ENCODE measurements around the gene THAP12. TPM values are rescaled to one million over a fixed set of nuclear protein-coding genes. Genes with fewer than 3 reads are reported as not detected.

Gene THAP12
- total RNA-seq, 1 experiment from 2014 or later, result 44.1 TPM

DNA sequence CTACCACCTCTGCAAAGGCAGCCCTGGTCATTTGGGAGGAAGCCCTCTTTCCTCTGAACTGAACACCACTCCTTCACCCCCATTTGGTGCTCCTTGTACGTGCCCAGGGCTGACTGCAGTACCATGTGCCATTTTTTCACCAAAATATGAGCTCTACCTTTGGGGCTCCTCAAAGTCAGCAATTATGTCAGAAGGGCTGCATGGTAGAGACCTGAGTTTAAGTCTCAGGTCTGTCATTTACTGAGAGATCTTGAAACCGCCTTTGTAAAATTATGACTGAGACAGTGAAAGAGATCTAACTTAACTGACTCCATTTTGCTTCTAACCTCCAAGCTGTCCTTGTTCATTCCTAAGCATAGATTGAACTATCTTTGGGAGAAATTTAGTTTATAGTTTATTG lies 58.0 kb downstream of the THAP12 start:
- Histone ChIP-seq H3K27ac (ENCODE audit: low read depth, low read length) (no peak overlapping the region), H3K27me3 (ENCODE audit: insufficient read depth, low read length) (no peaks in the 10 kb centered on the region), H3K9me3 (ENCODE audit: control insufficient read depth in 1 of 2, insufficient read depth in 1 of 2, low read depth in 1 of 2, low read length in 2 of 2) (no peaks in the 10 kb centered on the region), H2AFZ (ENCODE audit: low read depth, low read length, poor library complexity, severe bottlenecking) (no peak overlapping the region), H3K4me2 (ENCODE audit: low read length) (no peak overlapping the region), H3K4me1 (ENCODE audit: control insufficient read depth in 1 of 2, insufficient read depth in 2 of 2, low read length in 2 of 2) (peaks cover 0 to 10% of the 10 kb centered on the region in 2 experiments; a peak in 1 of 4 replicates), H3K9me2 (ENCODE audit: insufficient read depth) (no peaks in the 10 kb centered on the region), H4K20me1 (ENCODE audit: insufficient read depth) (no peaks in the 10 kb centered on the region), H3K79me2 (ENCODE audit: insufficient read depth, low read length) (no peaks in the 10 kb centered on the region), H3K36me3 (ENCODE audit: control insufficient read depth in 1 of 2, insufficient read depth in 2 of 2, low read length in 2 of 2) (no peaks in the 10 kb centered on the region), H3K4me3 (replicated peaks in 1 of 2; ENCODE audit: low read depth in 1 of 2, low read length in 2 of 2) (no peak overlapping the region), H3K9ac (ENCODE audit: low read length) (no peak overlapping the region)
- ChIA-PET POLR2A (no interaction called here), RAD21 (ENCODE audit: low non-redundant PET in 1 of 2, low total read pairs in 2 of 2, uncharacterized antibody in 2 of 2, unreplicated experiment in 2 of 2) (no interaction called here), CTCF (no interaction called here)
- TF ChIP-seq, protein P1, sequence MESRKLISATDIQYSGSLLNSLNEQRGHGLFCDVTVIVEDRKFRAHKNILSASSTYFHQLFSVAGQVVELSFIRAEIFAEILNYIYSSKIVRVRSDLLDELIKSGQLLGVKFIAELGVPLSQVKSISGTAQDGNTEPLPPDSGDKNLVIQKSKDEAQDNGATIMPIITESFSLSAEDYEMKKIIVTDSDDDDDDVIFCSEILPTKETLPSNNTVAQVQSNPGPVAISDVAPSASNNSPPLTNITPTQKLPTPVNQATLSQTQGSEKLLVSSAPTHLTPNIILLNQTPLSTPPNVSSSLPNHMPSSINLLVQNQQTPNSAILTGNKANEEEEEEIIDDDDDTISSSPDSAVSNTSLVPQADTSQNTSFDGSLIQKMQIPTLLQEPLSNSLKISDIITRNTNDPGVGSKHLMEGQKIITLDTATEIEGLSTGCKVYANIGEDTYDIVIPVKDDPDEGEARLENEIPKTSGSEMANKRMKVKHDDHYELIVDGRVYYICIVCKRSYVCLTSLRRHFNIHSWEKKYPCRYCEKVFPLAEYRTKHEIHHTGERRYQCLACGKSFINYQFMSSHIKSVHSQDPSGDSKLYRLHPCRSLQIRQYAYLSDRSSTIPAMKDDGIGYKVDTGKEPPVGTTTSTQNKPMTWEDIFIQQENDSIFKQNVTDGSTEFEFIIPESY (IDR thresholded peaks at IDR 0.05; ENCODE audit: extremely low read depth, insufficient replicate concordance, low read length), result no peak
- DNase-seq (ENCODE audit: low read depth, low spot score), result no peak
- intact Hi-C loops (cut with micrococcal nuclease), result loop anchor here (10.0 kb wide), 1 partner anchor 362 kb away; no protein-coding TSS in a partner anchor
- BruUV-seq (replicated peaks), result no TSS peak
- no peak for ATAC-seq

DNA sequence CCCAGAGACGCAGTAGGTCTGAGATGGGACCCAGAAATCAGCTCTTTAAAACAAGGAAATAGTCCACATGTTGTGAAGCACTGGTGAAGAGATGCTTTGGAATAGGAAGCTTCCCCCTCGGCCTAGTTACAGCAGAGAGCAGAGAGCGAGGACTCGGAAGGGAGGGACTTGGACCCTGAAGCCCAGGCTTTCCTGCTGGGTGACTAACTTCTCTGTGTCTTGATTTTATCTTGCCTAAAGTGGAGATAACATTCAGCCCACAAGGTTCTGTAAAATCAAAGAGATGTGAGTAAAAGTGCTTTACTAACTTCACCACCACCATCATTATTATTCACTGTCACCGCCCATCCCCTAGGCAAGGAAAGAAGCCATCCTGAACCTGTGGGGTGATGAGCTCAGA lies 58.4 kb downstream of the THAP12 start:
- no peak overlapping the region for H3K9ac ChIP-seq (ENCODE audit: low read length)
- peaks cover 0 to 10% of the 10 kb centered on the region in 2 experiments; a peak in 1 of 4 replicates for H3K4me1 ChIP-seq (ENCODE audit: control insufficient read depth in 1 of 2, insufficient read depth in 2 of 2, low read length in 2 of 2)
- no peak overlapping the region for H3K27ac ChIP-seq (ENCODE audit: low read depth, low read length)
- no peaks in the 10 kb centered on the region for H3K9me2 ChIP-seq (ENCODE audit: insufficient read depth)
- no peaks in the 10 kb centered on the region for H3K27me3 ChIP-seq (ENCODE audit: insufficient read depth, low read length)
- H2AFZ ChIP-seq (ENCODE audit: low read depth, low read length, poor library complexity, severe bottlenecking), result no peak overlapping the region
- ChIA-PET CTCF (no interaction called here), RAD21 (ENCODE audit: low non-redundant PET in 1 of 2, low total read pairs in 2 of 2, uncharacterized antibody in 2 of 2, unreplicated experiment in 2 of 2) (no interaction called here), POLR2A (no interaction called here)
- H3K4me2 ChIP-seq (ENCODE audit: low read length), result no peak overlapping the region
- H3K36me3 ChIP-seq (ENCODE audit: control insufficient read depth in 1 of 2, insufficient read depth in 2 of 2, low read length in 2 of 2), result no peaks in the 10 kb centered on the region
- H3K4me3 ChIP-seq (replicated peaks in 1 of 2; ENCODE audit: low read depth in 1 of 2, low read length in 2 of 2), result no peak overlapping the region
- no peaks in the 10 kb centered on the region for H3K79me2 ChIP-seq (ENCODE audit: insufficient read depth, low read length)
- intact Hi-C loops (cut with micrococcal nuclease), result loop anchor here (10.0 kb wide), 1 partner anchor 362 kb away; no protein-coding TSS in a partner anchor
- no TSS peak for BruUV-seq (replicated peaks)
- ATAC-seq (no peak), DNase-seq (ENCODE audit: low read depth, low spot score) (no peak)
- H4K20me1 ChIP-seq (ENCODE audit: insufficient read depth), result no peaks in the 10 kb centered on the region
- no peaks in the 10 kb centered on the region for H3K9me3 ChIP-seq (ENCODE audit: control insufficient read depth in 1 of 2, insufficient read depth in 1 of 2, low read depth in 1 of 2, low read length in 2 of 2)
- TF ChIP-seq RAD21 (IDR thresholded peaks at IDR 0.05; ENCODE audit: low read depth) (no peak), POLR2AphosphoS5 (IDR thresholded peaks at IDR 0.05; ENCODE audit: low read depth, low read length) (no peak), EGR1 (IDR thresholded peaks at IDR 0.05; ENCODE audit: low read depth) (no peak), SIN3A (IDR thresholded peaks at IDR 0.05; ENCODE audit: low read depth) (no peak), CEBPB (IDR thresholded peaks at IDR 0.05; ENCODE audit: low read depth) (no peak), ZNF274 (IDR thresholded peaks at IDR 0.05; ENCODE audit: low read depth, low read length) (no peak), YY1 (IDR thresholded peaks at IDR 0.05; ENCODE audit: extremely low read depth, insufficient replicate concordance, low read depth, low read length) (no peak), ZFX (IDR thresholded peaks at IDR 0.05) (no peak), EZH2phosphoT487 (IDR thresholded peaks at IDR 0.05; ENCODE audit: borderline replicate concordance) (no peak), EZH2 (IDR thresholded peaks at IDR 0.05) (no peak), SP1 (IDR thresholded peaks at IDR 0.05; ENCODE audit: low read depth) (no peak), CBX3 (IDR thresholded peaks at IDR 0.05; ENCODE audit: low read depth) (no peak), JUND (IDR thresholded peaks at IDR 0.05) (no peak)
- TF ChIP-seq, protein P2, sequence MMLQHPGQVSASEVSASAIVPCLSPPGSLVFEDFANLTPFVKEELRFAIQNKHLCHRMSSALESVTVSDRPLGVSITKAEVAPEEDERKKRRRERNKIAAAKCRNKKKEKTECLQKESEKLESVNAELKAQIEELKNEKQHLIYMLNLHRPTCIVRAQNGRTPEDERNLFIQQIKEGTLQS (IDR thresholded peaks at IDR 0.05), result no peak
- TF ChIP-seq, protein P3, sequence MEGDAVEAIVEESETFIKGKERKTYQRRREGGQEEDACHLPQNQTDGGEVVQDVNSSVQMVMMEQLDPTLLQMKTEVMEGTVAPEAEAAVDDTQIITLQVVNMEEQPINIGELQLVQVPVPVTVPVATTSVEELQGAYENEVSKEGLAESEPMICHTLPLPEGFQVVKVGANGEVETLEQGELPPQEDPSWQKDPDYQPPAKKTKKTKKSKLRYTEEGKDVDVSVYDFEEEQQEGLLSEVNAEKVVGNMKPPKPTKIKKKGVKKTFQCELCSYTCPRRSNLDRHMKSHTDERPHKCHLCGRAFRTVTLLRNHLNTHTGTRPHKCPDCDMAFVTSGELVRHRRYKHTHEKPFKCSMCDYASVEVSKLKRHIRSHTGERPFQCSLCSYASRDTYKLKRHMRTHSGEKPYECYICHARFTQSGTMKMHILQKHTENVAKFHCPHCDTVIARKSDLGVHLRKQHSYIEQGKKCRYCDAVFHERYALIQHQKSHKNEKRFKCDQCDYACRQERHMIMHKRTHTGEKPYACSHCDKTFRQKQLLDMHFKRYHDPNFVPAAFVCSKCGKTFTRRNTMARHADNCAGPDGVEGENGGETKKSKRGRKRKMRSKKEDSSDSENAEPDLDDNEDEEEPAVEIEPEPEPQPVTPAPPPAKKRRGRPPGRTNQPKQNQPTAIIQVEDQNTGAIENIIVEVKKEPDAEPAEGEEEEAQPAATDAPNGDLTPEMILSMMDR (IDR thresholded peaks at IDR 0.05 in 2 of 3, conservative IDR thresholded peaks at IDR 0.05 in 1 of 3; ENCODE audit: borderline replicate concordance in 1 of 3, insufficient read depth in 1 of 3, low read depth in 2 of 3, low read length in 2 of 3), result no peak
